GM23248 (cell line): Measurements from ENCODE around the gene CPED1. TPM values are rescaled to one million over a fixed set of nuclear protein-coding genes. Genes with fewer than 3 reads are reported as not detected.
A peak's percentile ranks its signal among the peaks of the same experiment; 100 is the strongest.

Experiments used
- DNase-seq: peaks from one replicate; pipeline ENCODE4 v3.0.0-alpha.2; 2015
- H2AFZ ChIP-seq: fragments of 200-600 bp; sonication (generic); 2 replicates; pipeline ENCODE4 v1.6.1; 2016; ENCODE audit warnings: antibody characterized with exemption
- H3F3A ChIP-seq: fragments of 200-600 bp; sonication (generic); 2 replicates; pipeline ENCODE4 v1.6.1; 2016; ENCODE audit warnings: mild to moderate bottlenecking, antibody characterized with exemption, mixed run types; ENCODE audit not compliant: insufficient read depth
- H3K27ac ChIP-seq: fragments of 200-600 bp; sonication (generic); 2 replicates; pipeline ENCODE4 v1.5.1; 2016; ENCODE audit warnings: mild to moderate bottlenecking
- H3K27me3 ChIP-seq: fragments of 200-600 bp; sonication (generic); replicated peaks from 2 replicates; pipeline ENCODE4 v1.6.1; 2016; ENCODE audit warnings: mild to moderate bottlenecking; ENCODE audit not compliant: insufficient read depth
- H3K36me3 ChIP-seq: fragments of 200-600 bp; sonication (generic); 2 replicates; pipeline ENCODE4 v1.6.1; 2016; ENCODE audit warnings: low read depth, mild to moderate bottlenecking
- H3K4me1 ChIP-seq: fragments of 200-600 bp; sonication (generic); 2 replicates; pipeline ENCODE4 v1.6.1; 2016; ENCODE audit warnings: mild to moderate bottlenecking; ENCODE audit not compliant: insufficient read depth
- H3K4me2 ChIP-seq: fragments of 200-600 bp; sonication (generic); one replicate; pipeline ENCODE4 v1.6.1; 2016; ENCODE audit warnings: mild to moderate bottlenecking; ENCODE audit not compliant: unreplicated experiment
- H3K4me3 ChIP-seq: fragments of 200-600 bp; sonication (generic); 2 replicates; pipeline ENCODE4 v1.5.1; 2016; ENCODE audit warnings: mild to moderate bottlenecking
- H3K79me2 ChIP-seq: fragments of 200-600 bp; sonication (generic); 2 replicates; pipeline ENCODE4 v1.6.1; 2016; ENCODE audit warnings: mild to moderate bottlenecking; ENCODE audit not compliant: insufficient read depth
- H3K9ac ChIP-seq: fragments of 200-600 bp; sonication (generic); 2 replicates; pipeline ENCODE4 v1.6.1; 2016; ENCODE audit warnings: mild to moderate bottlenecking
- H3K9me2 ChIP-seq: fragments of 200-600 bp; sonication (generic); 2 replicates; pipeline ENCODE4 v1.6.1; 2016; ENCODE audit warnings: mixed run types, mild to moderate bottlenecking, moderate library complexity; ENCODE audit not compliant: insufficient read depth
- H3K9me3 ChIP-seq: fragments of 200-600 bp; sonication (generic); one replicate; pipeline ENCODE4 v1.6.1; 2017; ENCODE audit warnings: low read depth
- H4K20me1 ChIP-seq: fragments of 200-600 bp; sonication (generic); 2 replicates; pipeline ENCODE4 v1.6.0; 2016; ENCODE audit not compliant: insufficient read depth
- EZH2 ChIP-seq: fragments of 200-600 bp; sonication (generic); IDR thresholded peaks from 2 replicates; pipeline ENCODE4 v1.6.1; 2018; ENCODE audit warnings: antibody characterized with exemption, mild to moderate bottlenecking; ENCODE audit not compliant: insufficient read depth, poor library complexity, severe bottlenecking
- EZH2phosphoT487 ChIP-seq: fragments of 200-600 bp; sonication (generic); IDR thresholded peaks from 2 replicates; pipeline ENCODE4 v1.6.1; 2018; ENCODE audit warnings: antibody characterized with exemption, moderate library complexity, mild to moderate bottlenecking, low read depth; ENCODE audit not compliant: insufficient read depth
- WGBS, 2 experiments: methylation state at CpG; one replicate each; pipeline ENCODE4 v1.1.6; 2015 to 2017; ENCODE audit warnings: low lambda C conversion rate in 2 of 2, low coverage in 1 of 2; ENCODE audit errors: missing lambda C conversion rate in 2 of 2; 5-methylcytosine and 5-hydroxymethylcytosine counted together
- in situ Hi-C: fragments of 300-500 bp; cut with MboI; formaldehyde crosslinking; loops from 2 replicates; pipeline ENCODE4 v1.15.0; 2020
- polyA plus RNA-seq: library from polyadenylated mRNA; unstranded; fragments of >200 nt; fragmentation: Nextera tagmentation; extraction: Ambion mirVana; gene quantifications from 2 replicates; pipeline ENCODE4 v1.2.1, GENCODE V29; 2016
- total RNA-seq: library from RNA; depleted of rRNA; stranded (reverse); fragments of >200 nt; shearing (Covaris generic); gene quantifications from 2 replicates; pipeline ENCODE4 v1.2.3, GENCODE V29; 2014

Gene CPED1
- total and polyA plus RNA-seq, 2 experiments from 2014 or later, result 12.4 to 20.2 TPM

- H3K9me2 ChIP-seq, result no peaks in the 10 kb centered on the region
- no peaks in the 10 kb centered on the region for H3F3A ChIP-seq
- no peak overlapping the region for H3K9ac ChIP-seq
- peak overlapping the region; percentile 46 for H3K4me2 ChIP-seq
- peak overlapping the region; percentile 53 for H3K4me3 ChIP-seq
- no peak overlapping the region for H3K27ac ChIP-seq
- peak; percentile 26 for DNase-seq
- H3K36me3 ChIP-seq, result no peaks in the 10 kb centered on the region
- in situ Hi-C loops, result loop anchor here (25.0 kb wide), 1 partner anchor 342 kb away; the partner anchor contains the start of gene CPED1
- H3K27me3 ChIP-seq, result peaks cover 67% of the 10 kb centered on the region
- 0 out of 2 replicates have a peak, but pooled peaks cover 5% of the 10 kb centered on the region for H3K4me1 ChIP-seq
- H3K9me3 ChIP-seq, result no peaks in the 10 kb centered on the region
- no peak overlapping the region for H2AFZ ChIP-seq
- H4K20me1 ChIP-seq, result no peaks in the 10 kb centered on the region
- TF ChIP-seq EZH2phosphoT487, result 0 out of 2 replicates have a peak, but pooled peaks have one; percentile 13
- no peak for TF ChIP-seq EZH2
- 3% methylated on average over 47 of the region's 47 CpGs for WGBS, 2 experiments
- no peaks in the 10 kb centered on the region for H3K79me2 ChIP-seq
Observed at GRCh38 chr7:121329191-121330052, 340.9 kb downstream of the CPED1 start.

GRCh38 chr7:121330053-121330833 lies 341.7 kb downstream of the CPED1 start:
- H3K27ac ChIP-seq, result no peak overlapping the region
- no peaks in the 10 kb centered on the region for H3K9me3 ChIP-seq
- H3K27me3 ChIP-seq, result peaks cover 72% of the 10 kb centered on the region
- peak overlapping the region; percentile 53 for H3K4me3 ChIP-seq
- DNase-seq, result peak; percentile 36
- no peak overlapping the region for H3K9ac ChIP-seq
- 3% methylated on average over 45 to 52 of the region's 52 CpGs for WGBS, 2 experiments
- no peaks in the 10 kb centered on the region for H3K9me2 ChIP-seq
- no peaks in the 10 kb centered on the region for H3K79me2 ChIP-seq
- H3K4me2 ChIP-seq, result peak overlapping the region; percentile 46
- no peaks in the 10 kb centered on the region for H3K36me3 ChIP-seq
- H4K20me1 ChIP-seq, result no peaks in the 10 kb centered on the region
- H3F3A ChIP-seq, result 0 out of 2 replicates have a peak, but pooled peaks cover 4% of the 10 kb centered on the region
- H2AFZ ChIP-seq, result 0 out of 2 replicates have a peak overlapping the region, but pooled peaks have one; percentile 22
- peaks cover 6% of the 10 kb centered on the region; the same call in 1 of the 2 replicates for H3K4me1 ChIP-seq
- TF ChIP-seq EZH2 (peak; percentile 97), EZH2phosphoT487 (peak; percentile 22; the same call in 1 of the 2 replicates)
- in situ Hi-C loops, result loop anchor here (25.0 kb wide), 1 partner anchor 343 kb away; the partner anchor contains the start of gene CPED1

- Histone ChIP-seq H3K27me3 (peaks cover 78% of the 10 kb centered on the region), H3K4me2 (no peak overlapping the region), H3K9me2 (no peaks in the 10 kb centered on the region), H3K4me1 (peaks cover 11% of the 10 kb centered on the region), H3F3A (0 out of 2 replicates have a peak, but pooled peaks cover 9% of the 10 kb centered on the region), H3K27ac (no peak overlapping the region), H2AFZ (no peak overlapping the region), H4K20me1 (no peaks in the 10 kb centered on the region), H3K9me3 (no peaks in the 10 kb centered on the region), H3K4me3 (no peak overlapping the region), H3K9ac (no peak overlapping the region), H3K36me3 (no peaks in the 10 kb centered on the region), H3K79me2 (no peaks in the 10 kb centered on the region)
- no peak for TF ChIP-seq EZH2phosphoT487
- TF ChIP-seq EZH2, result no peak
- no peak for DNase-seq
- 40 to 43% methylated on average over 4 of the region's 4 CpGs for WGBS, 2 experiments
- in situ Hi-C loops, result loop anchor here (25.0 kb wide), 1 partner anchor 344 kb away; the partner anchor contains the start of gene CPED1
Observed at GRCh38 chr7:121331048-121331447, 342.5 kb downstream of the CPED1 start.

GRCh38 chr7:121331574-121331973 lies 343.1 kb downstream of the CPED1 start:
- Histone ChIP-seq H3K4me1 (peaks cover 11% of the 10 kb centered on the region), H3K4me2 (no peak overlapping the region), H2AFZ (no peak overlapping the region), H4K20me1 (no peaks in the 10 kb centered on the region), H3K36me3 (no peaks in the 10 kb centered on the region), H3K27ac (no peak overlapping the region), H3K27me3 (peaks cover 82% of the 10 kb centered on the region), H3K9me3 (no peaks in the 10 kb centered on the region), H3K9me2 (no peaks in the 10 kb centered on the region), H3F3A (peaks cover 12% of the 10 kb centered on the region; the same call in 1 of the 2 replicates), H3K79me2 (no peaks in the 10 kb centered on the region), H3K9ac (no peak overlapping the region), H3K4me3 (no peak overlapping the region)
- no peak for DNase-seq
- in situ Hi-C loops, result loop anchor here (25.0 kb wide), 1 partner anchor 344 kb away; the partner anchor contains the start of gene CPED1
- TF ChIP-seq EZH2 (no peak), EZH2phosphoT487 (no peak)
- WGBS, 2 experiments, result 41 to 42% methylated on average over 5 of the region's 5 CpGs
